Natural killer cell (primary cell): ENCODE results near the gene NOL8. TPM values are rescaled to one million over a fixed set of nuclear protein-coding genes. Genes with fewer than 3 reads are reported as not detected.

ENCODE experiments used
- ATAC-seq, 3 donors: fragments of 150-1000 bp in 2 of 3; fragments of 200-7000 bp in 1 of 3; cut with Tn5 transposase; 1 replicate in 1 of 3; 2 replicates in 2 of 3; pipeline ENCODE4 v1.10.0; 2021; ENCODE audit warnings: mild to moderate bottlenecking in 2 of 3, moderate library complexity in 2 of 3
- DNase-seq, 2 donors: peaks; one replicate each; pipeline versions ENCODE4 v3.0.0 to v3.0.0-alpha.2; 2013 to 2021; ENCODE audit warnings: mixed read lengths in 1 of 2
- H3K27ac ChIP-seq: one replicate; pipeline ENCODE4 v1.5.1; 2013; ENCODE audit warnings: mild to moderate bottlenecking, low read length
- H3K27me3 ChIP-seq: one replicate; pipeline ENCODE4 v1.6.1; 2013; ENCODE audit warnings: low read length; ENCODE audit not compliant: control insufficient read depth, insufficient read depth
- H3K36me3 ChIP-seq: one replicate; pipeline ENCODE4 v1.6.1; 2013; ENCODE audit warnings: low read length; ENCODE audit not compliant: control insufficient read depth, insufficient read depth
- H3K4me1 ChIP-seq: one replicate; pipeline ENCODE4 v1.6.1; 2013; ENCODE audit warnings: low read length; ENCODE audit not compliant: control insufficient read depth, insufficient read depth
- H3K4me3 ChIP-seq: one replicate; pipeline ENCODE4 v1.5.1; 2013; ENCODE audit warnings: low read length
- H3K9me3 ChIP-seq: one replicate; pipeline ENCODE4 v1.6.1; 2013; ENCODE audit warnings: low read length; ENCODE audit not compliant: control insufficient read depth, insufficient read depth
- H3K27ac Mint-ChIP-seq, 2 donors: one replicate each; pipeline ENCODE4 v1.8.0; 2022; ENCODE audit warnings: mild to moderate bottlenecking in 2 of 2, mixed read lengths in 2 of 2, moderate library complexity in 1 of 2
- H3K27me3 Mint-ChIP-seq, 2 donors: one replicate each; pipeline ENCODE4 v1.8.0; 2022; ENCODE audit warnings: low read depth in 2 of 2, mixed read lengths in 2 of 2
- H3K36me3 Mint-ChIP-seq: one replicate; pipeline ENCODE4 v1.8.0; 2022; ENCODE audit warnings: mixed read lengths
- H3K4me1 Mint-ChIP-seq, 2 donors: one replicate each; pipeline ENCODE4 v1.8.0; 2022; ENCODE audit warnings: mixed read lengths in 2 of 2
- H3K4me3 Mint-ChIP-seq: one replicate; pipeline ENCODE4 v1.8.0; 2022; ENCODE audit warnings: mild to moderate bottlenecking, moderate library complexity, mixed read lengths
- H3K9me3 Mint-ChIP-seq, 2 donors: one replicate each; pipeline ENCODE4 v1.8.0; 2022; ENCODE audit warnings: mixed read lengths in 2 of 2
- CTCF ChIP-seq: fragments of 200-600 bp; IDR thresholded peaks from one replicate; pipeline ENCODE4 v1.8.0; 2022; ENCODE audit warnings: antibody characterized with exemption
- WGBS: methylation state at CpG from one replicate; pipeline ENCODE4 v1.1.7; 2013; ENCODE audit warnings: missing lambda C conversion rate; ENCODE audit not compliant: insufficient coverage; 5-methylcytosine and 5-hydroxymethylcytosine counted together
- intact Hi-C: fragments of 100-400 bp; cut with micrococcal nuclease; formaldehyde crosslinking; loops from one replicate; pipeline ENCODE4 v1.14.2; 2022
- total RNA-seq, 4 donors: library from RNA; stranded (reverse); fragments of 120-200 nt in 1 of 4; gene quantifications; one replicate each; pipeline versions ENCODE4 v1.2.3 to v1.2.4, GENCODE V29; 2013 to 2022

NOL8 gene
- total RNA-seq, 3 donors from 2014 or later (not counting 1 experiment from before 2014, with no cell fraction given): 42.3 to 50.7 (median 46.7) TPM

DNA sequence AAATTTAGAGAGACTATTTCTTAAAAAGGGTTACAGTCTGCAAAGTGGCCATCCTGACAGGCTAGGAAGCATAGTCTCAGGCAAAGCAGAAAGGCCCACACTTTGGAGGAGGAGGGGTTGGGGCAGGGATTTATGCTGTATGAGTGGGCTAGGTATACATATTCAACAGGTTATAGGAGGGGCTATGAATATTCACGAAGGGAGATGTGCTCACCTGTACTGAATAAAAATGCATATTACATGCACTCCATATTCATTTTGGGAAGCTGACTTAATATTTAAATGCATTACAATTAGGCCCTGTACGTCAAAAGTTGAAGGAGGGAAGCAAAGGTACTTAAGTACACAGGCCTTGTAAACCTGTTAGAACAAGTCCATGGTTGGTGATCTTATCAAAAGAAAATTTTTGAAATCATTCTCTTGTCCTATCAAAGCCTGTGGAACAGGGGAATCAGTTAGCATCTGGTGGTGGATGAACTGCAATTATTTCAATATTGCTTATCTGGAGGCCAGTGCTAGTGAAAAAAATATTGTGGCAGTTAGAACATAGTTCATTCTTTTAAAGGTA lies 2.2 kb upstream of the NOL8 start:
- H3K36me3 Mint-ChIP-seq: no peaks in the 10 kb centered on the region
- TF ChIP-seq CTCF: no peak
- Histone ChIP-seq H3K27me3 (no peaks in the 10 kb centered on the region), H3K4me3 (no peak overlapping the region), H3K27ac (no peak overlapping the region), H3K9me3 (no peaks in the 10 kb centered on the region), H3K36me3 (peaks cover 5% of the 10 kb centered on the region), H3K4me1 (peaks cover 4% of the 10 kb centered on the region)
- H3K4me1 Mint-ChIP-seq: peaks cover 31 to 33% of the 10 kb centered on the region in 2 donors
- intact Hi-C loops: loop anchor here (5.0 kb wide), 1 partner anchor 115 kb away; no protein-coding TSS in a partner anchor
- H3K9me3 Mint-ChIP-seq: no peaks in the 10 kb centered on the region
- H3K4me3 Mint-ChIP-seq: peak overlapping the region; percentile 99
- DNase-seq (no peak), ATAC-seq (no peak)
- no peaks in the 10 kb centered on the region for H3K27me3 Mint-ChIP-seq
- H3K27ac Mint-ChIP-seq: peak overlapping the region; percentile 98
- 89% methylated on average over 1 of the region's 2 CpGs for WGBS

GRCh38 chr9:92325991-92326500 lies 896 bp upstream of the NOL8 start:
- intact Hi-C loops: loop anchor here (1.0 to 5.0 kb wide), 3 partner anchors 33 to 345 kb away; partner anchors contain the start of genes IARS1 and IPPK
- 2% methylated on average over 29 of the region's 30 CpGs for WGBS
- ATAC-seq (peak in 1 of 3 donors; percentile 10), DNase-seq (no peak)
- TF ChIP-seq CTCF: no peak
- no peaks in the 10 kb centered on the region for H3K9me3 ChIP-seq
- Mint-ChIP-seq H3K27ac (peak overlapping the region; percentile 98), H3K4me1 (peaks cover 31 to 33% of the 10 kb centered on the region in 2 donors), H3K4me3 (peak overlapping the region; percentile 99), H3K9me3 (no peaks in the 10 kb centered on the region), H3K36me3 (no peaks in the 10 kb centered on the region), H3K27me3 (no peaks in the 10 kb centered on the region)
- peaks cover 4% of the 10 kb centered on the region for H3K4me1 ChIP-seq
- no peaks in the 10 kb centered on the region for H3K27me3 ChIP-seq
- H3K27ac ChIP-seq: peak overlapping the region; percentile 95
- peak overlapping the region; percentile 65 for H3K4me3 ChIP-seq
- H3K36me3 ChIP-seq: peaks cover 13% of the 10 kb centered on the region

DNA sequence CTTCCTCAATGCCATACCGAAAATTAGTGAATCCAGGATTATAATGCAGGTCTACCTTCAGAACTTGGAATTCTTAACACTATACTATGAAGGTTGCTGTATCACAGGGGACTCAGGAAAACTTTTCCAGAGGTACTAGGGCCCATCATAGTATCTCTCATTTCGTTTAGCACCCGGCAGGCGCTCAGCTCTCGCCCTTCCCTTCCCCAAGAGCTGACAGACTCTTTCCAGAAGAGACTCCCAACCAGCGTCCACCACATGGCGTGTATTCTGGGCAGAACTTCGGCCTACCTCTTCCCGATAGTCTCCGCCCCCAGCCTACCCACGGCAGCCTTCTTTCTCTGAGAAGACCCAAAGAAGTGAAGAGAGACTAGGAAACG lies 271 bp downstream of the NOL8 start:
- H3K27me3 ChIP-seq: no peaks in the 10 kb centered on the region
- Mint-ChIP-seq H3K4me1 (peaks cover 31 to 33% of the 10 kb centered on the region in 2 donors), H3K36me3 (no peaks in the 10 kb centered on the region), H3K27ac (peak overlapping the region; percentile 98), H3K9me3 (no peaks in the 10 kb centered on the region), H3K27me3 (no peaks in the 10 kb centered on the region), H3K4me3 (peak overlapping the region; percentile 99)
- no peak for DNase-seq
- 0% methylated on average over 12 of the region's 12 CpGs for WGBS
- intact Hi-C loops: loop anchor here (1.0 to 5.0 kb wide), 3 partner anchors 32 to 346 kb away; partner anchors contain the start of genes IARS1 and IPPK
- H3K36me3 ChIP-seq: peaks cover 20% of the 10 kb centered on the region
- H3K27ac ChIP-seq: peak overlapping the region; percentile 95
- H3K4me1 ChIP-seq: peaks cover 4% of the 10 kb centered on the region
- TF ChIP-seq CTCF: no peak
- H3K9me3 ChIP-seq: no peaks in the 10 kb centered on the region
- peak in 2 of 3 donors; percentile 3 to 19 for ATAC-seq
- H3K4me3 ChIP-seq: peak overlapping the region; percentile 65
